Cardiac fibroblast (primary cell): ENCODE results near the gene MLYCD.

Source experiments
- DNase-seq, 2 donors: peaks; one replicate each; pipeline versions ENCODE4 v3.0.0 to v3.0.0-alpha.2; 2010; ENCODE audit warnings: low read depth in 2 of 2
- H3K4me3 ChIP-seq, 2 donors: replicated peaks in 1 of 2; 1 replicate in 1 of 2; 2 replicates in 1 of 2; pipeline ENCODE4 v1.5.1; 2011; ENCODE audit warnings: low read depth in 2 of 2, low read length in 2 of 2, mild to moderate bottlenecking in 2 of 2, moderate library complexity in 1 of 2
- CTCF ChIP-seq: IDR thresholded peaks from one replicate; pipeline ENCODE4 v1.5.1; 2011; ENCODE audit warnings: low read depth, mild to moderate bottlenecking, low read length, inconsistent platforms

MLYCD gene

GRCh38 chr16:83974475-83974874 lies 75.6 kb downstream of the MLYCD start:
- no peak for DNase-seq
- no peak for TF ChIP-seq CTCF
- H3K4me3 ChIP-seq, result no peak overlapping the region

- no peak for TF ChIP-seq CTCF
- H3K4me3 ChIP-seq, result no peak overlapping the region
- no peak for DNase-seq
Observed at GRCh38 chr16:83975590-83976260, 76.8 kb downstream of the MLYCD start.
